ENCODE results near the gene TMED9. TPM values are rescaled to one million over a fixed set of nuclear protein-coding genes. Genes with fewer than 3 reads are reported as not detected.
"Not testable (repeated sequence)": the region's sequence is repeated elsewhere in the genome, so short reads cannot be mapped to it uniquely, and the experiment has no call there.

TMED9 gene
- total and polyA plus RNA-seq, 12 donors = 67.6 to 265 (median 127) TPM

DNA sequence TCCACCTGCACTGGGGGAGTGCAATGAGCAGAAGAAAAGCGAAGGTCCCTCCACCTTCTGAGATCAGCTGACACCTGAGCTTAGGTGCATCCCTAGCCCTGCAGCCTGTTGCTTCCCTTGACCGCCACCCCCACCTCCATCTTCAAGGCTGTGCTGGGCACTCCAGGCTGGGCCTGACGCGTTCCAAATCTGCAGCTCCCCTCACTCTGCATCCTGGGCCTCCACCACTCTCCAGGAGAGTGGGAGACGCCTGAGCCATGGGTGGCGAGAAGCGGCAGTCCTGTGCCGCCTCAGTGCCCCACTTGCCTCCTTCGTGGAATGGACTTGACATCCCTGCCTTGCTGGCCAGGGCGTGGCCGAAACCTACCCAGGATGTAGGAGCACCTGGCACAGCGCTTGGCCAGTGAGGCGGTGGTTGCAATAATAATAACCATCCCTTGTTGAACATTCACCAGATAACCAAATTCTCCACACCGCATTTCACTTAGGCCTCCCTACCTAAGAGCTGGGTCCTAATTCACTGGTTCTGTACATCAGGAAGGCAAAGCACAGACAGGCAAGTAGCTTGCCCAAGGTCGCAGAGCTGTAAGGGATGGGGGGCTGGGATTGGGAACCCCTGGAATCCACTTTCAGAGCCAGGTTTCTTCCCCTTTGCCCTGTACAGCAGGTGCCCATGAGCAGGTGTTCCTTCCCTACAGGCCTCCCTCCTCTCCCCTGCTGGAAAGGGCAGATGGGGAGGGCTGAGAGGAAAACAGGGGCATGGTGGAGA is 19.6 kb downstream of the TMED9 start:
- Histone ChIP-seq H3K4me3 (no peak overlapping the region), H3K27ac (no peak overlapping the region), H3K36me3 (replicated peaks in 1 of 2) (peaks cover 0 to 5% of the 10 kb centered on the region in 2 donors), H3K9me3 (replicated peaks in 1 of 3) (no peaks in the 10 kb centered on the region), H3K27me3 (no peaks in the 10 kb centered on the region), H3K4me1 (replicated peaks in 1 of 2) (peaks cover 13 to 17% of the 10 kb centered on the region in 2 donors)
- no peak for DNase-seq
- TF ChIP-seq, protein P1, sequence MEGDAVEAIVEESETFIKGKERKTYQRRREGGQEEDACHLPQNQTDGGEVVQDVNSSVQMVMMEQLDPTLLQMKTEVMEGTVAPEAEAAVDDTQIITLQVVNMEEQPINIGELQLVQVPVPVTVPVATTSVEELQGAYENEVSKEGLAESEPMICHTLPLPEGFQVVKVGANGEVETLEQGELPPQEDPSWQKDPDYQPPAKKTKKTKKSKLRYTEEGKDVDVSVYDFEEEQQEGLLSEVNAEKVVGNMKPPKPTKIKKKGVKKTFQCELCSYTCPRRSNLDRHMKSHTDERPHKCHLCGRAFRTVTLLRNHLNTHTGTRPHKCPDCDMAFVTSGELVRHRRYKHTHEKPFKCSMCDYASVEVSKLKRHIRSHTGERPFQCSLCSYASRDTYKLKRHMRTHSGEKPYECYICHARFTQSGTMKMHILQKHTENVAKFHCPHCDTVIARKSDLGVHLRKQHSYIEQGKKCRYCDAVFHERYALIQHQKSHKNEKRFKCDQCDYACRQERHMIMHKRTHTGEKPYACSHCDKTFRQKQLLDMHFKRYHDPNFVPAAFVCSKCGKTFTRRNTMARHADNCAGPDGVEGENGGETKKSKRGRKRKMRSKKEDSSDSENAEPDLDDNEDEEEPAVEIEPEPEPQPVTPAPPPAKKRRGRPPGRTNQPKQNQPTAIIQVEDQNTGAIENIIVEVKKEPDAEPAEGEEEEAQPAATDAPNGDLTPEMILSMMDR (IDR thresholded peaks at IDR 0.05) = no peak
- TF ChIP-seq POLR2A (IDR thresholded peaks at IDR 0.05) = no peak
- 84 to 95% (median 94%) methylated on average over 9 to 15 of the region's 15 CpGs for WGBS, 4 donors
- intact Hi-C loops (cut with DNase I) = no loop called here

DNA sequence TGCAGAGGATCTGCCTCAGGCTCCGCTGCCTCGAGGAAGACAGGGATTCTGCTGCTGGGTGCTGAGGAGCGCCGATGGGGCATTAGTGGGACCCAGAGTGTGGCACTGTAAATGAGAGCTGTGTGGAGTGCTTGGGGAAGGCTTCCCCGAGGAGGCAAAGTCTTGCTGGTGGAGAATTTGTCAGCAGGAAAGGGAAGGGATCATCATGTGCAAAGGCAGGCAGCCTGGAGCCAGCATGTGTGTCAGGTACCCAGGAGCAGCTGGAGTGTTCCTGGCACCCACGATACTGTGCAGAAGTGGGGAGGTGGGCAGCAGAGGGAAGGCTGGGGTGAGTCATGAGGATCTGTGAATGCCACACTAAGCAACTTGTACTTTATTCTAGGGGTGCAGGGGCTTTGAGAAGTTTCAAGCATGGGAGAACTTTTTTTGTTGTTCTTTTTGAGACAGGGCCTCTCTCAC is 20.2 kb downstream of the TMED9 start:
- 82 to 92% (median 84%) methylated on average over 4 to 6 of the region's 6 CpGs for WGBS, 4 donors
- TF ChIP-seq, protein P1 (IDR thresholded peaks at IDR 0.05) = no peak
- TF ChIP-seq POLR2A (IDR thresholded peaks at IDR 0.05) = no peak
- no peak overlapping the region for H3K4me3 ChIP-seq
- no peaks in the 10 kb centered on the region for H3K9me3 ChIP-seq (replicated peaks in 1 of 3)
- H3K4me1 ChIP-seq (replicated peaks in 1 of 2) = peaks cover 10 to 14% of the 10 kb centered on the region in 2 donors
- H3K27ac ChIP-seq = no peak overlapping the region
- intact Hi-C loops (cut with DNase I) = no loop called here
- H3K27me3 ChIP-seq = no peaks in the 10 kb centered on the region
- H3K36me3 ChIP-seq (replicated peaks in 1 of 2) = peaks cover 0 to 9% of the 10 kb centered on the region in 2 donors
- no peak for DNase-seq

DNA sequence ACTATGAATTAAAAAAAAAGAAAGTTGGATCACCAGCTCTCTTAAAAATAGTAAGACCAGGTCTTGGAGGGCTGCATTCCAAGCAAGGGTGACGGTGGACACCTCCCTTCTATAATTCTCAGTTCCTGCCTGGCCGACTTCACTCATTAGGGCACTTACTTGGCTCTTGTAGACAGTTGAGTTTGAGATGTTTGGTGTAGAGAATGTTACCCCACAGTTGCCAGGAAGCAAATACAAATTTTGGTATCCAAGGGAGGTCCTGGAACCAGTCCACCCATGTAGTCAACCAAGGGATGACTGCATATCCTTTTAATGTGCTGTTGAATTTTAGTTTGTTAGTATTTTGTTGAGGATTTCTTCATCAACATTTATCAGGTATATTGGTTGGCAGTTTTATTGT is 28.6 kb downstream of the TMED9 start:
- TF ChIP-seq POLR2A (IDR thresholded peaks at IDR 0.05) = no peak
- TF ChIP-seq, protein P1 (IDR thresholded peaks at IDR 0.05) = no peak
- no peaks in the 10 kb centered on the region for H3K9me3 ChIP-seq (replicated peaks in 1 of 3)
- DNase-seq = no peak
- H3K4me1 ChIP-seq (replicated peaks in 1 of 2) = no peaks in the 10 kb centered on the region
- H3K27ac ChIP-seq = no peak overlapping the region
- intact Hi-C loops (cut with DNase I) = no loop called here
- H3K4me3 ChIP-seq = no peak overlapping the region
- H3K36me3 ChIP-seq (replicated peaks in 1 of 2) = peaks cover 0 to 77% of the 10 kb centered on the region in 2 donors
- WGBS, 4 donors = 91 to 98% (median 95%) methylated on average over 2 of the region's 2 CpGs
- H3K27me3 ChIP-seq = no peaks in the 10 kb centered on the region

DNA sequence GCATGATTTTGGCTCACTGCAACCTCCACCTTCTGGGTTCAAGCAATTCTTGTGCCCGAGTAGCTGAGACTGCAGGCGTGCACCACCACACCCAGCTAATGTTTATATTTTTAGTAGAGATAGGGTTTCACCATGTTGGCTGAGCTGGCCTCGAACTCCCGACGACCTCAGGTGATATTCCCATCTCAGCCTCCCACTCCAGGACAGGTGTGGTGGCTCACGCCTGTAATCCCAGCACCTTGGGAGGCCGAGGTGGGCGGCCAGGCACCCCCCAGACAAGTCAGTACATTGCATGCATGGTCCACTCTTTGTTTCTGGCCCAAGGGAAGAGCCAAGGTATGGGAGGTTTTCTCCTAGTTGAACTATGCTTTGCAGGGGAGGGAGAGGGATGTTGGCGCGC is 32.2 kb downstream of the TMED9 start:
- 96 to 98% (median 97%) methylated on average over 10 of the region's 10 CpGs for WGBS, 4 donors
- H3K27me3 ChIP-seq; H3K9me3 ChIP-seq (replicated peaks in 1 of 3); H3K4me3 ChIP-seq; H3K4me1 ChIP-seq (replicated peaks in 1 of 2); H3K27ac ChIP-seq; DNase-seq; intact Hi-C loops (cut with DNase I): not testable (repeated sequence)
- H3K36me3 ChIP-seq (replicated peaks in 1 of 2) = peaks cover 0 to 62% of the 10 kb centered on the region in 2 donors

DNA sequence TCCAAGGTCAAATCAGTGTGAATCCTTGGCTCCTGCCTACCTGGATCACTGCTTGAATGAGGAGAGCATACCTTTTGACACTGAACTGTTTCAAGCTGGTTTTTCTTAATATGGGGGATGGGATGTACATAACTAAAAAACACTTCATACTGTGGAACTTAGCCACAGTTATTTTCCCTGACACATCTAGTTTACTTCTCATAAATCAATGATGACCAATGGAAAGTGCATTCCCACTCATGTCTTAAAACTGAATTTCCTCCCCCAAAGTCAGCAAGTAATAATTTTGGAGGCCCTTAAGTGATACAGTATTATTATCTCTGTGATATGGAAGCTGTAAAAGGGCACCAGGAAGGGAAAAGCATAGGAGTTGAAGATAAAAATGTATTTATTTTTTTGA is 38.2 kb downstream of the TMED9 start:
- H3K9me3 ChIP-seq (replicated peaks in 1 of 3); H3K4me1 ChIP-seq (replicated peaks in 1 of 2); intact Hi-C loops (cut with DNase I); H3K27ac ChIP-seq; DNase-seq; H3K27me3 ChIP-seq; H3K4me3 ChIP-seq: not testable (repeated sequence)
- peaks cover 0 to 13% of the 10 kb centered on the region in 2 donors for H3K36me3 ChIP-seq (replicated peaks in 1 of 2)

DNA sequence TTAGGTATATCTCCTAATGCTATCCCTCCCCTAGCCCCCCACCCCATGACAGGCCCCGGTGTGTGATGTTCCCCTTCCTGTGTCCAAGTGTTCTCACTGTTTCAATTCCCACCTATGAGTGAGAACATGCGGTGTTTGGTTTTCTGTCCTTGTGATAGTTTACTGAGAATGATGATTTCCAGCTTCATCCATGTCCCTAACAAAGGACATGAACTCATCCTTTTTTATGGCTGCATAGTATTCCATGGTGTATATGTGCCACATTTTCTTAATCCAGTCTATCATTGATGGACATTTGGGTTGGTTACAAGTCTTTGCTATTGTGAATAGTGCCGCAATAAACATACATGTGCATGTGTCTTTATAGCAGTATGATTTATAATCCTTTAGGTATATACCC is 42.9 kb downstream of the TMED9 start:
- H3K4me3 ChIP-seq; intact Hi-C loops (cut with DNase I); H3K9me3 ChIP-seq (replicated peaks in 1 of 3); H3K27ac ChIP-seq; H3K4me1 ChIP-seq (replicated peaks in 1 of 2); H3K36me3 ChIP-seq (replicated peaks in 1 of 2); DNase-seq; H3K27me3 ChIP-seq: not testable (repeated sequence)
- 86 to 100% (median 96%) methylated on average over 3 of the region's 3 CpGs for WGBS, 4 donors

DNA sequence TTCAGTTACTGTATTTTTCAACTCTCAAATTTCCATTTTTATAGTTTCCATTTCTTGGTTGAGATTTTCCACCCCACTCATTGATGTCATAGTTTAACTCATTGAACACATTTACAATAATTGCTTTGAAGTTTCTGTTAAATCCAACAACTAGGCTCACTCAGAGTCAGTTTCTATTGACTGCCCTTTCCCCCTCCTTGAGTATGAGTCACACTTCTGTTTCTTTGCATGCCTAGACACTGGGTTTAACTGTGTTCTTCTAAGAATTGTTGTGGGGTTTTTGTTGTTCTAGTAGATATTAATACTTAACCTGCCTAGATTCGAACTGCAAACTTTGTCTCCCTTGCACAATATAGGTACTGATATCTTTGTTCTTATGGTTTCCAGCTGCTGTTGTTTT is 53.5 kb downstream of the TMED9 start:
- intact Hi-C loops (cut with DNase I); DNase-seq; H3K36me3 ChIP-seq (replicated peaks in 1 of 2); H3K9me3 ChIP-seq (replicated peaks in 1 of 3); H3K4me1 ChIP-seq (replicated peaks in 1 of 2); H3K27ac ChIP-seq; H3K27me3 ChIP-seq; H3K4me3 ChIP-seq: not testable (repeated sequence)
- 100% methylated on average over 1 of the region's 1 CpG; no CpG with 5 or more reads in 3 of the 4 donors for WGBS, 4 donors

Measured in adrenal gland (tissue), 12 donors.